Measurements from ENCODE around the gene SELENOT.

SELENOT gene

GRCh38 chr3:150626148-150626930, 23.2 kb downstream of the SELENOT start:
- Histone ChIP-seq H3K27me3 (ENCODE audit: insufficient read depth, poor library complexity, severe bottlenecking) (no peaks in the 10 kb centered on the region), H3K4me1 (ENCODE audit: insufficient read depth, poor library complexity, severe bottlenecking) (no peaks in the 10 kb centered on the region), H3K9me3 (ENCODE audit: severe bottlenecking) (no peaks in the 10 kb centered on the region), H3K27ac (ENCODE audit: poor library complexity, severe bottlenecking) (no peak overlapping the region), H3K36me3 (ENCODE audit: low read depth) (peaks cover 63% of the 10 kb centered on the region), H3K4me3 (ENCODE audit: severe bottlenecking) (no peak overlapping the region)
- no peak for DNase-seq (ENCODE audit: low spot score)
- TF ChIP-seq CTCF (IDR thresholded peaks at IDR 0.05; ENCODE audit: poor library complexity, severe bottlenecking) = no peak
- ATAC-seq (ENCODE audit: low read depth) = no peak

- no peaks in the 10 kb centered on the region for H3K4me1 ChIP-seq (ENCODE audit: insufficient read depth, poor library complexity, severe bottlenecking)
- TF ChIP-seq CTCF (IDR thresholded peaks at IDR 0.05; ENCODE audit: poor library complexity, severe bottlenecking) = no peak
- DNase-seq (ENCODE audit: low spot score) (no peak), ATAC-seq (ENCODE audit: low read depth) (no peak)
- no peak overlapping the region for H3K27ac ChIP-seq (ENCODE audit: poor library complexity, severe bottlenecking)
- no peak overlapping the region for H3K4me3 ChIP-seq (ENCODE audit: severe bottlenecking)
- H3K9me3 ChIP-seq (ENCODE audit: severe bottlenecking) = no peaks in the 10 kb centered on the region
- H3K27me3 ChIP-seq (ENCODE audit: insufficient read depth, poor library complexity, severe bottlenecking) = no peaks in the 10 kb centered on the region
- H3K36me3 ChIP-seq (ENCODE audit: low read depth) = peaks cover 63% of the 10 kb centered on the region
These were observed 24.4 kb downstream of the SELENOT start for GRCh38 chr3:150627557-150627956.

DNA sequence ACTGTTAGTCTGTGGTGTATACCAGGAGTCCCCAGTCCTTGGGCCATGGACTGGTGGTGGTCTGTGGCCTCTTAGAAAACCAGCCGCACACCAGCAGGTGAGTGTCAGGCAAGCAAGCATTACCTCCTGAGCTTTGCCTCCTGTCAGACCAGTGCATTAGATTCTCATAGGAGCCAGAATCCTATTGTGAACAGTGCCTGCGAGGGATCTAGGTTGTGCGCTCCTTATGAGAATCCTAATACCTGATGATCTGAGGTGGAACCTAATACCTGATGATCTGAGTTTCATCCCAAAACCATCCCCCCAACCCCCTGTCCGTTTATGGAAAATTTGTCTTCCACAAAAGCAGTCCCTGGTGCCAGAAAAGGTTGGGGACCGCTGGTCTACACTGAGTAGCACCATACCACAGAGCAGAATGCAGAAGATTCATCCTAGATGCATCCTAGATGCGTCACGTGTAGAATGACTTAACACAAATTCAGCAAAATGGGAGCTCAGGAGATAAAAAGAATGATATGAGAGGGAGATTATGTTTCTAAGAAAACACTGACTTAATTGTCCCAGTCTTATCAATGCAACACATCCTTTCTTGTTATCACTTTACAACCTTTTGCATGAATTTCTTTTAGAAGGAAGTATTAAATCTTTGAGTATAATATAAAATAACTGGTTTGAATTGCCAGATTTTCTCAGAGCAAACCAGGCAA, 28.5 kb downstream of the SELENOT start:
- no peak for TF ChIP-seq CTCF (IDR thresholded peaks at IDR 0.05; ENCODE audit: poor library complexity, severe bottlenecking)
- H3K9me3 ChIP-seq (ENCODE audit: severe bottlenecking) = no peaks in the 10 kb centered on the region
- no peak overlapping the region for H3K27ac ChIP-seq (ENCODE audit: poor library complexity, severe bottlenecking)
- DNase-seq (ENCODE audit: low spot score) (no peak), ATAC-seq (ENCODE audit: low read depth) (no peak)
- H3K4me3 ChIP-seq (ENCODE audit: severe bottlenecking) = no peak overlapping the region
- no peaks in the 10 kb centered on the region for H3K4me1 ChIP-seq (ENCODE audit: insufficient read depth, poor library complexity, severe bottlenecking)
- peaks cover 25% of the 10 kb centered on the region for H3K36me3 ChIP-seq (ENCODE audit: low read depth)
- H3K27me3 ChIP-seq (ENCODE audit: insufficient read depth, poor library complexity, severe bottlenecking) = no peaks in the 10 kb centered on the region

DNA sequence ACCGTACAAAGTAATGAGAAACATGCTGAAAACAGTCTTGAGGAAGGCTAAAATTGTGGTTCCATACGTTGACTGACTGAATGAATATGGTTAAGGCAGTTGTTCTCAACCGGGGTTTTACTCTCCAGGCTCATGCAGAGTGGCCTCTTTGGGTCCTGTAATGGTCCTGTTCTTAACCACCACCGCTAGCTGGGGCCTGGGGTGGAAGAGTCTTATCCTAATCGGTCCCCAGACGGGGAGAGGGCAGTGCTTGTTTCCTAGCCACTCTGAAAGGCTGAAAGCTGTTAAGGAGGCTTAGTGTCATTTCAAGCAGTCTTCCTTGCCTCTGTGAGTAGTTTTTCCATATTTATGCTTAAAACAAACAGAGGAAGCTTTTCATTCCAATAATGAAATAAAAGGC, 32.0 kb downstream of the SELENOT start:
- ATAC-seq (ENCODE audit: low read depth) (no peak), DNase-seq (ENCODE audit: low spot score) (no peak)
- Histone ChIP-seq H3K27ac (ENCODE audit: poor library complexity, severe bottlenecking) (no peak overlapping the region), H3K27me3 (ENCODE audit: insufficient read depth, poor library complexity, severe bottlenecking) (no peaks in the 10 kb centered on the region), H3K9me3 (ENCODE audit: severe bottlenecking) (no peaks in the 10 kb centered on the region), H3K4me3 (ENCODE audit: severe bottlenecking) (no peak overlapping the region), H3K4me1 (ENCODE audit: insufficient read depth, poor library complexity, severe bottlenecking) (peaks cover 8% of the 10 kb centered on the region), H3K36me3 (ENCODE audit: low read depth) (peaks cover 5% of the 10 kb centered on the region; the same call in 1 of the 2 replicates)
- no peak for TF ChIP-seq CTCF (IDR thresholded peaks at IDR 0.05; ENCODE audit: poor library complexity, severe bottlenecking)

- H3K27ac ChIP-seq (ENCODE audit: poor library complexity, severe bottlenecking) = no peak overlapping the region
These were observed 32.4 kb downstream of the SELENOT start for GRCh38 chr3:150635526-150635925.

More at GRCh38 chr3:150635526-150635925, 32.4 kb downstream of the SELENOT start:
- Histone ChIP-seq H3K36me3 (ENCODE audit: low read depth) (peaks cover under 1% of the 10 kb centered on the region; the same call in 1 of the 2 replicates), H3K9me3 (ENCODE audit: severe bottlenecking) (no peaks in the 10 kb centered on the region), H3K4me3 (ENCODE audit: severe bottlenecking) (no peak overlapping the region), H3K27me3 (ENCODE audit: insufficient read depth, poor library complexity, severe bottlenecking) (no peaks in the 10 kb centered on the region), H3K4me1 (ENCODE audit: insufficient read depth, poor library complexity, severe bottlenecking) (peaks cover 8% of the 10 kb centered on the region)
- DNase-seq (ENCODE audit: low spot score) (no peak), ATAC-seq (ENCODE audit: low read depth) (no peak)
- TF ChIP-seq CTCF (IDR thresholded peaks at IDR 0.05; ENCODE audit: poor library complexity, severe bottlenecking) = no peak
